ENCODE results near the gene SNX3.

DNA sequence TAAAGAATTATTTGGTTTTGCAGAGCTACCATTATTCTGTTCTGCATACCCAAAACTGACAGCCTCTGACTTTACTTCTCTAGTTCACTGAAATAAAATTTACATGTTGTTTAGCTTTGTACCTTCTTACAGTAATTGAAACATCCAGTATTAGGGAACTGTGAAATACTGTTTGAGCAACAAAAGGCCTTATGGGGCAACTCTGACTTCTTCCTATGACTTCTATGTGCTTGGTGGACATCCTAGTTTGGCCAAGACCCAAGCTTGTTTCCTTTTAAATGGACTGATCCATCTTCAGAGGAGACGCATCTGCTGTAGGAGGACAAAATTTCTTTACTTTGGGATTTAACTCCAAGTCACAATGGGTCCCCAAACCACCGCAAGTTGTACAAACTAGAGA, 50.3 kb downstream of the SNX3 start:
- no peak for TF ChIP-seq CTCF (IDR thresholded peaks at IDR 0.05)
- no peak for TF ChIP-seq POLR2A (IDR thresholded peaks at IDR 0.05)

Measured in adrenal gland (tissue), 5 donors.